ENCODE data around the gene TVP23C.
"Not testable (repeated sequence)": the region's sequence is repeated elsewhere in the genome, so short reads cannot be mapped to it uniquely, and the experiment has no call there.

DNA sequence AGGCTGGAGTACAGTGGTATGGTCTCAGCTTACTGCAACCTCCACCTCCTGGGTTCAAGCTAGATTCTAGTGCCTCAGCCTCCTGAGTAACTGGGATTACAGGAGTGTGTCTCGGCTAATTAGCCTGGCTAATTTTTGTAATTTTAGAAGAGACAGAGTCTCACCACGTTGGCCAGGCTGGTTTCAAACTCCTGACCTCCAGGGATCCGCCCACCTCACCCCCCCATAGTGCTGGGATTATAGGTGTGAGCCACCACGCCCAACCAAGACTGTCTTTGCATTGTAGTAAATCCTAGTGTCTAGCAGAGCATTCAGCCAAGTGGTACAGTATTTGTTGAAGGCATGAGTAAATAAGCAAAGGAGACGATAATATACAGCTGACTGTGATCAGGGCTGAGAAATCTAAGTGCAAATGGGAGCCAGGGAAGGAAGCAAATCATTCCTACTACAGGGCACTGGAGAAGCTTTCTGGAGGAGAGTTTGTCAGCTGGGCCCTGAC, 5.9 kb downstream of the TVP23C start:
- not testable (repeated sequence) for TF ChIP-seq CTCF (IDR thresholded peaks at IDR 0.05; ENCODE audit: insufficient read depth, low read depth, low read length); EZH2 (IDR thresholded peaks at IDR 0.05; ENCODE audit: insufficient read depth, low read length)

All from astrocyte (in vitro differentiated cells and primary cell).